Loucy (cell line): ENCODE results near the gene FAM151A.

ENCODE experiments used
- EZH2phosphoT487 ChIP-seq: fragments of 200-600 bp; IDR thresholded peaks from 2 replicates; pipeline ENCODE4 v1.6.1; 2018; ENCODE audit warnings: antibody characterized with exemption, mild to moderate bottlenecking, moderate library complexity, borderline replicate concordance
- TF ChIP-seq, protein P1 (sequence below): fragments of 200-600 bp; sonication (generic); conservative IDR thresholded peaks from 2 replicates; pipeline ENCODE4 v1.5.1; 2014; ENCODE audit warnings: mild to moderate bottlenecking, antibody characterized with exemption, low read length

DNA sequence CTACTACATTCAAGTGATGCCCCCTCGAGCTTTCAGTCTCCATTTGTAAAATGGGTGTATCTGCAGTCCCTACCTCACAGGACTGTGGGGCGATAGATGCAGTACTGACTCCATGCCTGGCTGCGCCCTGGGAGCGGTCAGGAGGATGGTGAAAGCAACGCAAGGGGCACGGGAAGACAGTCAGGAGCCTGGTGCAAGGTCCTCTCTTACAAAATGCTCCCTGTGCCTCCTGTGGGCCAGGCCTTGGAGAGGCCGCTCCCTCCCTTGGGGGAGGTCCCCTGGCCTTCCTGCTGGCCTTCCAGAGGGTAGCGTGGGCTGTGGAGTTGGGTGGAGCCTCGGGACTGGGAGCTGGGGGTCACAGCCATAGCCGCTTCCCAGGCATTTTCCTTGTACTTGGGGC is 21.6 kb downstream of the FAM151A start:
- no peak for TF ChIP-seq EZH2phosphoT487
- TF ChIP-seq, protein P1, sequence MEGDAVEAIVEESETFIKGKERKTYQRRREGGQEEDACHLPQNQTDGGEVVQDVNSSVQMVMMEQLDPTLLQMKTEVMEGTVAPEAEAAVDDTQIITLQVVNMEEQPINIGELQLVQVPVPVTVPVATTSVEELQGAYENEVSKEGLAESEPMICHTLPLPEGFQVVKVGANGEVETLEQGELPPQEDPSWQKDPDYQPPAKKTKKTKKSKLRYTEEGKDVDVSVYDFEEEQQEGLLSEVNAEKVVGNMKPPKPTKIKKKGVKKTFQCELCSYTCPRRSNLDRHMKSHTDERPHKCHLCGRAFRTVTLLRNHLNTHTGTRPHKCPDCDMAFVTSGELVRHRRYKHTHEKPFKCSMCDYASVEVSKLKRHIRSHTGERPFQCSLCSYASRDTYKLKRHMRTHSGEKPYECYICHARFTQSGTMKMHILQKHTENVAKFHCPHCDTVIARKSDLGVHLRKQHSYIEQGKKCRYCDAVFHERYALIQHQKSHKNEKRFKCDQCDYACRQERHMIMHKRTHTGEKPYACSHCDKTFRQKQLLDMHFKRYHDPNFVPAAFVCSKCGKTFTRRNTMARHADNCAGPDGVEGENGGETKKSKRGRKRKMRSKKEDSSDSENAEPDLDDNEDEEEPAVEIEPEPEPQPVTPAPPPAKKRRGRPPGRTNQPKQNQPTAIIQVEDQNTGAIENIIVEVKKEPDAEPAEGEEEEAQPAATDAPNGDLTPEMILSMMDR: no peak
